Activated CD8-positive, alpha-beta memory T cell treated with anti-CD3 and anti-CD28 coated beads for 4 hours (primary cell): ENCODE results near the gene HOXA3.

Experiments
- DNase-seq, 2 donors: peaks; one replicate each; pipeline ENCODE4 v3.0.0-alpha.2; 2020; ENCODE audit warnings: low read depth in 2 of 2

The HOXA3 gene

DNA sequence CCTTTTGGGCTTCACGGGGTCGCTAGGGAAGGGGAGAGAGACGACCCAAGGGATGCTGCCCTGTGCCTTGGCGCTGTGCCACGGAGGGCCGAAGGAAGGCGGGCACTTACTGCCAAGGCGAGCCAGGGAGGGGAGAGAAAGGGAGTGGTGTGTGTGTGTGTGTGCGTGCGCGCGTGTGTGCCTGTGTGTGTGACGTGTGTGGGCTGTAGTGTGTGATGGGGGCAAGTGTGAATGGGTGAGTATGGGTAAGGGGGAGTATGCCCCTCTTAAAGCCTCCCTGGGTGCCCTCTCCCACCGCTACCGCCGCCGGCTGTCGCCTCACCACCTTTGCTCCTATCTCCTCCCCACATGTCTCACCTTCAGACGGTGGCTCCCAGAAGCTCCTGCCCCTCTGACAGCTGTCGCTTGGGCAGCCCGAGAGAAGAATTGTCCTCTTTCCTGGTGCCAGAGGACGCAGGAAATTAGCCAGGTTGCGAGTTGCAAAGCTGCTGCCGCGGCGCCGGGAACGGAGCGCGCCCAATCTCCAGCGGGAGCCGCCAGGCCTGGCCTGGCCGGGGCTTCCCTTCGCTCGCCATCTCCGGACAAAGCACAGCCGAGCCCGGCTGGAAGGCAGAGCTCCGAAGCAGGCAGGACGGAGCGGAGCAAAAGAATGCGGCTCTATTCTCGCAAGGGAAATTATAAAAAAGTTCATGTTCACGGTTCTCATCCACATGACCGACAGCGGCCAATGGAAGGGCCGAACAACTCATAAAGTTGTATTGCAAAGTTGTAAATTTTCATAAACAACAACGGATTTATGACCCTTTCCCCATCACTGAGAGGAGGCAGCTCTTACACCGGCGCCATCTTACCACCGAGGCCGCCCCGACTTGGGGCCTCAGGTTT, at the start of gene HOXA3:
Gene HOXA3, minus strand, starts transcription at position 653 of the 885 bp plus-strand sequence. CDS start 41,943 bp downstream, outside the sequence.
- DNase-seq, result no peak

DNA sequence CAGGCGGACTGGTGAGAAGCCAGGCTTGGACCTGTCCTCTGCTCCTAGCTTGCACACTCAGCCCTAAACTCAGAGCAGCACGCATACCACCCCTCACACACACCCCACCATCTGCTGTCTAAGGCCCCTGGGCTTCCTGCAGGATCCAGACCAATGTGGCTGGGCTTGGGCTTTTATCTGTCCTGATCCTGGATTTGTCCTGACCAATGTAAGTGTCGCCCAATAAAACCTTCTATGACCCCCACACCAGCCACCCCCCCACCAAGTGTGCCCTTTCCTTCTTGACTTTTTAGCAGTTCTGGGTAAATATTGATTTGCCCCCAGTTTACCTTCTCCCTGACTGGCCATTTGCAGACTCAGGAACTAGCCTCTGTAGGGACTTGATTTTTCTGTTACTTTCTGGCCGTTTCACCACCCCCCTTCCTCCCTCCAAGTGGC, 49.2 kb upstream of the HOXA3 start:
- no peak for DNase-seq

DNA sequence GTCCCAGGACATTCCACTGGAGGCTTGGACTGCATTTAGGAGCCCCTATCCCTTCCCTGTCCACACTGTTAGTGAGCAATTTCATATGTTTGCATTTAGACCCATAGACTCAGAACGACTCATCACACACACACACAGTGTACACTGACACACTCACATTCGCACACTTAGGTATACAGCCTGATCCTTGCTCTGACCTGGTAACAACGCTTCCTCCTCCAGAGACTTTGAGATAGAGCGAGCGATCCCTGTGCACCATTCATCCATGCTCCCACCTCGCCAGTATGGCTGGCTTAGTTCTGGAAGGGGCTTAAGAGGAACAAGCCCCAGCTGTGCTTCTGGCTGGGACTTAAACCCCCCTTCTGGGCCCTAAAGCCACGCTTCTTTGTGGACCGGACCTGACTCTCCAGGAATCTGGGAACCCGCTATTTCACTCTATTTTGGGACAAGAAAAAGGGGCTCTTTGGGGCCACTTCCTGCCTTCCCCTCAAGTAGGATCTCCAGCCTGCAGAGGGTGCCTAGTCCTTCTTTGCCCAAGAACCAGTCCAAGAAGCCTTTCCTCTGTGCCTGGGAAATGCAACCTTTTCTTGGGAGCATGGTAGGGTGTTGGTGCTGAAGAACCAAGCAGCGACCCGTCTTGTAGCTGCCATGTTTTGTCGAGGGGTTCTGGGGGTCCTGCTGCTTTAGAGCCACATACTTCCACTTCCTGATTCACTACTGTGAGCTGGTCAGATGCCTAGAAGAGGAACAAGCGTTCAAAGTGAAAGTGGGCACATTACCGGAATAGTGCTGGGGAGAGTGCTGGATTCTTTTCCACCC, 48.6 kb upstream of the HOXA3 start:
- no peak for DNase-seq

DNA sequence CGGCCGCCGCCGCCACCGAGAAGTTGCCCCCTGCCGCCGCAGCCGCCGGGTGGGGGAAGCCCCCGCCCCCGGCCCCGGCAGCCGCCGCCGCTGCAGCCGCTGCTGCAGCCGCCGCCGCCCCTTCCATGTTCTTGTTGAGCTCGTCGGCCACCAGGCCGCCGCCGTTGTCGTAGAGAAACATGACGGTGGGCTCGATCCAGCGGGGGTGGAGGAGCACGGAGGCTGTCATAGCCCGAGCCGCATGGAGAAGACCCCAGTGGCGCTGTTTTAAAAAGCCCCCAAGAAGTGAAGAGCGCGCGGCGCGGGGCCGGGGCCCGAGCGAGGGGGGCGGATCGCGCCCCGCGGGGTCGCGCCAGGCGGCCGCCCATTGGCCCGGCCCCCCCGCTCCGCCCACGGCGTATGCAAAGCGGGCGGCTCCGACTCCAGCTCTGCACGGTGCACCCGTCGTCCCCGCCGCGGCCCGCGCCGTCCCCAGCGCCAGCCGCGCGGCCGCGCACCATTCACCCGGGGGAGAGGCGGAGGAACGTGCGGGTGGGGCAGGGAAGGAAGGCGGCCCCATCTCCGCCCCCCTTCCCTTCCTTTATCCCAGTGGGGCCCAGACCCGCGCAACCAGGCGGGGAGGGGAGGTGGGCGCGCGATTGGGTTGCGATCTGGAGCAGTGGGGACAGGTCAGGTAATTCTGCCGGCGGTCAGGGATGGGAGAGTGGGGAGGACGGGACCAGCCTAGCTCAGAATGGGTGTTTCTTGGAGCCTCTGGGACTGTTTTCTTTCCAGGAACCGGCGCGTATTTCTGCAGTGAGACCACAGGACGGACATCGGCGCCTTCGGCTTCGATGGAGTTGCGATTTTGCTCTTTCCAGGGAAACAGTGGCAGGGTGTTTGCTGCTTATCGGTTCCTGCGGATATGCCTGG, 47.7 kb upstream of the HOXA3 start, which contains the start of gene HOXA13:
Gene HOXA13, minus strand, starts transcription at position 243 of the 912 bp plus-strand sequence. Its CDS starts 14 bp downstream, at position 229.
- no peak for DNase-seq

DNA sequence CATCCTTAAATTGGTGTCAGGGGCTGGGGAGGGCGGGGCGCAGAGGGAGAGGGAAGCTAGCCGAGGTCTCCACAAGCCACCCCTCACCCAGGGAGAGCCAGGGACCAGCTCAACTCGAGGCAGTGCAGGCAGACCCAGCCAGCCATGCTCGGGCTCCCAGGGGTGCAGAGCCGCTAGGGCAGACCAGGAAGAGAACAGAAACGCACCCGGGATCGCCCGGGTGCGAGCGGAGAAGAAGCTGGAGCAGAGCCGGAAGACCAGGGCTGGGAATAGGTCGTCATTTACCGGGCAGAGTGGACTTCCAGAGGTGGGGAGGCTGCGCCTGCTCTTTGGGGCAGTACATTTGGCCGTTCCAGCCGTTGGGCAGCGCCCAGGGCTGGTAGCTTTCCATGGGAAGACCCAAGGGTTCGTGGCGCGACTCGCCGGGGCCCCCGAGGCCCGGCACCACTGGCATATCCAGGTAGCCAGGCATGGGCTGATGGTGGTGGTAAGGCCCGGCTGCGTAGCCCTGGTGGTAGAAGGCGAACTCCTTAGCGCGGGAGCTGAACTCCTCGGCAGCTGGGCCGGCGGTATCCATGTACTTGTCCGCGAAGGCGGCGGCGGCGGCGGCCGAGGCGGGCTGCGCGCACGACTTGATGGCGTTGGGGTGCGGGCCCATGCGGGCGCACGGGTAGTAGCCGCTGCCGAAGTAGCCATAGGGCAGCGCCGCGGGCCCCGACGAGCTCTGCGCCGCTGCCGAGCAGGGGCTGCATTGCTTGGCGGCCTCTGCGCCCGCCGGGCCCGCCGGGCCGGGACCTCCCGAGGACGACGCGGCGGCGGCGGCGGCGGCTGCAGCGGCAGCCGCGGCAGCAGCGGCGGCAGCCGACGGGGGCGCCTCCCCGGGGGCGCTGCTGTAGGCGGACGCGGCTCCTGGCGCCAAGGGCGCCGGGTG, 46.8 kb upstream of the HOXA3 start:
- DNase-seq, result no peak

DNA sequence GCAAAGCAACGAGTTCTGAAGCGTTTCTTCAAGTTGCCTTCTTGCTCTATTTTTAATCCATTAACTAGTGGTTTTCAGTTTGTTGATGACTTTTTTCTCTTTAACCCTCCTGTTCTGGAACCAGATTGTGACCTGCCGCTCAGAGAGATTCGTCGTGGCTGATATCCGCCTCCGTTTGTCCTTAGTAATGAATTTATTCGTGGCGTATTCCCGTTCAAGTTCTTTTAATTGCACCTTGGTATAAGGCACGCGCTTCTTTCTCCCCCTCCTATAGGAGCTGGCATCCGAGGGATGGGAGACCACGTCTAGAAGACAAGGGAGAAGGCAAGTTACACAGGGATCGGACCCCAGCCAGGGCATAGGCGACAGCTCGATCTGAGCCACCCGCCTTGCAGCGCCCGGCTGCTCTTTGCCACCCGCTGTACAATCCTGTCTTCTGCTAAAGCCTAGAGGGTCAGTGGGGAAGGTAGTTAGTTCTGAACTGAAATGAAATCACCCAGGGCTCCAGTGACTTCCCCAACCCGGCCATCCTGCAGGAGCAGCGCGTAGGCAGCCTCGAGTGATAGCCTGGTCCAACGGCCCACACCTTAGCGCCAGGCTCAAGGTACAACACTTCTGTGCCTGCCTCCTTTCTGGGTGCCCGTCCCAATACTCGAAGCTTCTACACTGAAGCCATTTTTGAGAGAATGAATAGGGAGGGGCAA, 45.9 kb upstream of the HOXA3 start:
- DNase-seq, result no peak

DNA sequence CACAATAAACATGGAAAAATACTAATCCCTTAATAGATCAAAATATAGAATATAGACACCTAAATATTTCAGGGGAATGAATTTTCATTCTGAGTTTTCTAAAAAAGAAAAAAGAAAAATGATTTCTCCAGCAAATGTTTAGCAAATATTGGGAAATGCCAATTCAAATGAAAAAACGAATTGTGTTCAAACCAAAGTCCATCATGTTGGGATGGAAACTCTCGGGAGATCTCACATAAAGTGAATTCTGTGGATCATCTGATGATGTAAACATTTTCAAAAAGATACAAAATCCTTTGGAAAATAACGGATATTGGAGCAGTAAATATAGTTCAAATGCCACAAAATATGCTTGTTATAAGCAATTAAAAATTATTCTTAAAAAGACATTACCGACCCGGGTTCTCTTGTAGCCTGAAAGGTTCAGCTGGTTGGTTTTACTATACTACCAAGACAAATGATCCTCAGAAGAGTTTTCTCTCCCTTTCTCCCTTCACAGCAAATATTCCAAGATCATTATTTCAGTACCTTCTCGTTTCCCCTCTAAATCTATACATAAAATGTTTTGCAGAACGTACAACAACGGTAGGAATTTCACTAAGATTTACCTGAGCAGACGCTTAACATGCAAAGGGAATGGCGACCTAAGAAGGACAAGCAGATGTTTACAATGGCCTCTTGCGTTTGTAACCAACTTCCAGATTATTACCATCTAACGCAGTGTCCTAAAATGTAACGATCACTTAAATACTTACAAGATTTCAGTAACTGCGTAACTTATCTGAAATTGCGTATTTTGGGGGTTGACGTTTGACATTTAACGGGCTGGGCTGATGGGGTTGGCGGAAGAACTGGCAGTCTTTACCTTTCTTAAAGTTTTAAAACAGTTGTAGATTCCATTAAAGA, 45.0 kb upstream of the HOXA3 start:
- no peak for DNase-seq

DNA sequence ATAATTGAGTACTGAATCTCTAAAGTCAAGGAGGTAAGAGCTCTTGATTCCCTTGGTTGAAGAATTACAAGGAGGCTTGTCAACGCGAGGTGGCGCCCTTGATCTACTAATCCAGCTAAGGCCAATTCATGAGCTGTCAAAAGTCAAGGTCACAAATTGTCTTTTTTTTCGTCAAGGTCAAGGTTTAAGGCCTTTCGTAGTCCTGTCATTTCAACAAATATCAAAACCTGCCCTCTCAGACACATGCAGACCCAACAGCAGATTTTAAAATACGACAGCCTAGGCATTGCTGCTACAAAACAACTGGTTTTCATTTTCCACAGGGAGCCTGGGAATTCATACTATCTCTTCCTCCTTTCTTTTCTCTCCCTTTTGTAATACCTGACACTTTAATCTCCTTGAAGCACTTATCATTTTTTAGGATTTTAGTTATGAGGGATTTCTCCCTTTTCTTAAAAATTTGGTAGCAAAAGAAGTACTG, 43.9 kb upstream of the HOXA3 start:
- DNase-seq, result peak; percentile 66 to 71

DNA sequence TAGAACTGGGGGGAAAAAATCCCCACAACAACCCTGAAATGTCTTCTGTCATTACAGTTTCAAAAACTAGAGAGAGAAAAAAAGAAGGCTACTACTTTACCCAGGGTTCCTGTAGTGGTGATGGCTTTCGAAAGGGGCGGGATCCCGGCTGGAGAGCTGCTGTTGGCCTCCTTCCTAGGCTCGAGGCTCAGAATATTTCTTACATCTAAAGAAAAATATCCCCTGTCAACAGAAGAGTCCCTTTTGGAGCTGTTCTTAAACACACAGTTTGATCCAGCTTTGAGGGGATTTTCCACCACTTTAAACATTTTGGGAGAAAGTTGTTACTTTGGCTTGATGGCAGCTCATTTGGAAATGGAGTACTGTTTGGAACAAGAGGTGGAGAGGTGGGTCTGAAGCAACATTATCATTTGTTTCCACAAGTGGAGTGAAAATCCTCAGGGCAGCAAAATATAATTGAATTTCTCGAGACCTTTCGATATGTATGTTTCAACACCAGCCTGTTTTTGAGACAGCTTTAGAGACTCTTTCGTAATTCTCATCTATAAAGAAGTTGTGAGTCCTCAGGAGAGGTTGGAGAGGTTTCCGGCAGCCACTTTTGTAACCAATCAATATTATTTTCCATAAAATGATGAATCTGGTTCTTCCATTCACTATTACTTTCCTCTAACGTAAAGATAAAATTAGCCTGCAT, 42.5 kb upstream of the HOXA3 start:
- DNase-seq, result no peak

DNA sequence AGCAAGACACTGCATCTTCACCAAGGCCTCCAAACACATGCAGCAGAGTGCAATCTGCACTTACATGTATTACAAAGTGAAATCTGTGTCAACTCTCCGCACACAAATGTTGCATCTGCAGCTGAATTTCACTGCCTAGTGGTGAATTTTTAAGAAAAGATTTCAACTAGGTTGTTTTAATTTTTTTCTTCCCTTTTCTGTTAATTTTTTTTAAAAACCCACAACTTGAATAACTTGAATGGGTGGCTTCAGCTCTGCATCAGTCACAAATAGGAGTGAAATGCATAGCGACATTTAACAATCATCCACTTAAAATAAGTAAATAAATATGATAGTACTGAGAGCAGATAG, 41.6 kb upstream of the HOXA3 start:
- no peak for DNase-seq

DNA sequence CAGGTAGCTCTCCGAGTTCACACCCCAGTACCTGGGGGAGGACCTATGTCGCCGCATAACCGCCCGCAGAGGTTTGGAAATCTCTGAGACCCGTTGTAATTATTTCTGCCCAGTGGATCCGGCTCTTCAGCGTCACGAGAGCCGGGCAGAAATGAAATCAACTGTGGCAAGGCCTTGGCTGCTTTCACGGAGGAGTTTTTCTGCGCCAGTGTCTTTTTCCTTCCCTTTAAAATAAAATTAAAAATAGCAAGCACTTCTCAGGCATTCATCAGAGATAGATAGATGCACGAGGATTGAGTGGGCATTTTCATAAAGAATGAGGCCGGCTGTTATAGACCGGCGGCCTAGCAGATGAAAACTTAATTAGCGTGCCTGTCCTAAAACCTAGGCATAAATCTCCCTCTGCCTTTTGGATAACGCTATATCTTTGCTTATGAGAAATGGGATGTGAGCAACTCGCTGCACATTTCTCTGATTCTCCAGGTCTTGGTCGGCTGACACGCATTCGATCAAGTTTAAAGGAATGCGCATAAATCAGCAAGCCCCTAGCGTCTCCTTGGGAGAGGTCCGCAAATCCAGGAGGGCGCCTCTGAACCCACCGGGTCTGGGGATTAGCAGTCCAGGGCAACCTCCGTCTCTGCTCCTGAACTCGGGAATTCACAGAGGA, 41.1 kb upstream of the HOXA3 start:
- no peak for DNase-seq

DNA sequence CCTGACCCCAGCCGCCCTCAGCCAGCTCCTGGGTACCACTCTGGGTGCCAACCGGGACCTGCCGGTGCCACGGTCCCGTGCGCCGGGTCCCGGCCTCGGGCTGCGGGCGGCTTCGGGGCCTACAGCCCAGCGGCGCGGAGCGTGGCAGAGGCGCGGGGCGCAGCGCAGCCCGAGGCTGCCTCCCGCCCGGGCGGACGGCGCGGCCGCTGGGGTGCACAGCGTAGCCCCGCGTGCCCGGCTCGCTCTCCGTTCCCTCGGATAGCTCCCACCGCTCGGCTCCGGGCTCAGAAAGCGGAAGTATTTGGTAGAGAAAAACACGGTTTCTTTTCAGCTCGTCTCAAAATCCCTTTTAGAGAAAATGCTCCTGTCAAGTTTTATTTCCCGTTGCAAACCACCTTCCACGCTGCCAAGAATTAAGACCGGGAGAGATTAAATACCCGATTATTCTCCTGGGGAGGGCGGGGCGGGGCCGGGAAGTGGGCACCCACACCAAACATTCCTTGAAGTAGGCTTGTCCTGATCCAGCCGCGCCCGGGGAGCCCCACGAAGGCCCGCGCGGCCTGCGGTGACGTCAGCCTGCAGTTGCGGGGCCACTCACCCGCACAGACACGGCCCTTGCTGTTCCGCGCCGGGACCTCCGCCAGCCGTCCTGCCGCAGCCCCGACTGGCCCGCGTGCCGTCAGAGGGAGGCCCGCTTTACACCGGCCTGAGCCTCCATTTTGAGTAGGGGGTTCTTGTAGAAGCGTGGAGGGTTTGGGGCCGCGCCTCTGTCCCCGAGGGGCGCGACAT, 40.4 kb upstream of the HOXA3 start:
- no peak for DNase-seq

DNA sequence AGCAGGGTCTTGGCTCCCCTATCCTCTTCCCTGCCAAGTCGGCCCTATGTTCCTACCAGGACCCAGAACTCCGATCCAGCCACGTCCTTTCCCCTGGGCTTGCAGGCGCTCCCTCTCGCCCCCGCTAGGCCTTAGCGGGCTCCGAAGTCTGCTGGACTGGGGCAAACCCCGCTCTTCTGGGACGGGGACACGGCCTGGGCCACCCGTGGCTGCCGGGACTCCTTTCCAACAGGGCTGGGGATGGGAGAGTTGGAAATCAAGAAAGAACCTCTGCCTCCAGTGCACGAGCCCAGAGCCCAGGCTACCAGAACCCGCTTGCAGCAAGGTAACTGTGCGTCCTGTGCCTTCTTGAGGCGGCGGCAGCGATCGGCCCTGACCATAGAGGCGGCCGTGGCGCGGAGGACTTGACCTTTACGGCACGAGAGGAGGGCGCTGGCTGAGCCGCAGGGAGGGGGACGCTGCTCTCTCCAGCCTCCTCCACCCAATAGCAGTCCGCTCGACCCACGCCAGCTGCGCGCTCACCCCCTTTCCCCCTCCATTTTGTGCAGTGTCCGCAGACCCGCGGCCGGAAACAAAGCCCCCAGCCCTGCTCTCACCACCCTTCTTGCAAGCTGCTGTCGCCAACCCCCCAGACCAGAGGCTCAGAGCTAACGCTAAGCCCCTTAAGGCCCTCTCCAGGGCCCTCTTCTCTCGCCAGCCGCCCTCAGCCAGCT, 39.6 kb upstream of the HOXA3 start:
- no peak for DNase-seq

DNA sequence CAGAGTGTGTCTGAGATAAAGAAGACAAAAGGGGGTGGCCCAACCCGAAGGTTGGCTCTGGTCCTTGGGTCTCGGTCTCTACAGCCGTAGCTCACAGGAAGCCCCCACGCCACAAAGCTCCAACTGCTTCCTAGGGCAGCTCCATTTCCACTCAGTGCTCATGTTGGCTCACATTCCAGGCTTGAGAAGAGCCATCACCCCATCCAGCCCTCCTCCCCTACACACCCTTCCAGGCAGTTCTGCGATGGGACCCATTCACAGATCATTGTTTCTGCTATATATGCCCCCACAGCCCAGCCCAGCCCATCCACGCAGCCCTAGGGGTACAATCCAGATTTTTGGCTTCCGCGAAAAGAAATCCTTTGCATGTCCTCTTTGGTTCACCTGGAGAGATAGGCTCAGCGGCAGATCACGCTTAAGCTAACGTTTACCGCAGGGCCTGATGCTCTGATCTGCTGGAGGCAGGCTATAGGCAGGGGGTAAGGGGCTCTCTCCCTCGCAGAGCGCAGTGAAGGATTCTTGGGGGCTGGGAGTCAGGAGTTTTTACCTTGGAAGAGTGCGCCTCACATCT, 38.9 kb upstream of the HOXA3 start:
- DNase-seq, result no peak

DNA sequence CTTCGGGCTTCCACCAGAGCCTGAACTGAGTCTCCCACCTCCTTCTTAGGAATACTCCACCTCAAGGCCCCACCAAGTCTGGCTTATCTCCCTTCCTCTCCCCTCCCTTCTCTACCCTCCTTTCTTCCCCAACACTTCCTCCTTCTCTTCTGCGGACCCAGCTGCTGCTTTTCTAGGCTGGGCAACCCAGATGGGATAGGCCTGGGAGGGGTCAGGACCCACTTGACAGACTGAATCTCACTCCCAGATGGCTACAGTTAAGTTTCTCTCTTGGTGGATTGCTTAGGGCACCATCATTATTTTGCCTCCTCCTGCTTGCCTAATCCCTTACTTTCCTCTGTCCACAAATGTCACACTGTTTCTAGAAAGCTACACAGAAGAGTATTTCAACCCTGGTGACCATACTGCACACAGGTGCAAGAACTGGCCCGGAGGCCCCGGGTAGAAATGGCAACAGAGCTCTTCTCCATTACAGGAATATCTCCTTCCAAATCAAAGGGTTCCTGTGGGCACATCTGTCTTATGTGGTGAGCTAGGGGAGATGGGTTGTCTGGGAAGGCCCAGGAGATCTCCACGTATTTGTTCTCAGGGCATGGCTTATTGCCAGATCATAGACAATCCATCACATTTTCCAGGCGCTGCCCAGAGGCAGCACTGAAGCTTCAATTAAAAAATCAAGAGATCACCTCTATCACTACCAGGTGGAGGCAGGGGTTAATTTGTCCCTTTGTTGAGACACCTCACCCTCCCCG, 37.8 kb upstream of the HOXA3 start:
- no peak for DNase-seq
